GM19351 (cell line): ENCODE results near the gene AZU1.
"Not testable (repeated sequence)": the region's sequence is repeated elsewhere in the genome, so short reads cannot be mapped to it uniquely, and the experiment has no call there.

Source experiments
- ATAC-seq: cut with Tn5 transposase; IDR thresholded peaks from one replicate; pipeline ENCODE4 v1.9.1; 2021; ENCODE audit warnings: mild to moderate bottlenecking, moderate library complexity; ENCODE audit not compliant: unreplicated experiment

AZU1 gene

GRCh38 chr19:852136-853013 lies 24.7 kb downstream of the AZU1 start, which contains the start of gene ELANE:
Gene ELANE (plus strand): TSS chr19:852303. CDS start chr19:852329, 26 bp downstream.
- ATAC-seq, result no peak

DNA sequence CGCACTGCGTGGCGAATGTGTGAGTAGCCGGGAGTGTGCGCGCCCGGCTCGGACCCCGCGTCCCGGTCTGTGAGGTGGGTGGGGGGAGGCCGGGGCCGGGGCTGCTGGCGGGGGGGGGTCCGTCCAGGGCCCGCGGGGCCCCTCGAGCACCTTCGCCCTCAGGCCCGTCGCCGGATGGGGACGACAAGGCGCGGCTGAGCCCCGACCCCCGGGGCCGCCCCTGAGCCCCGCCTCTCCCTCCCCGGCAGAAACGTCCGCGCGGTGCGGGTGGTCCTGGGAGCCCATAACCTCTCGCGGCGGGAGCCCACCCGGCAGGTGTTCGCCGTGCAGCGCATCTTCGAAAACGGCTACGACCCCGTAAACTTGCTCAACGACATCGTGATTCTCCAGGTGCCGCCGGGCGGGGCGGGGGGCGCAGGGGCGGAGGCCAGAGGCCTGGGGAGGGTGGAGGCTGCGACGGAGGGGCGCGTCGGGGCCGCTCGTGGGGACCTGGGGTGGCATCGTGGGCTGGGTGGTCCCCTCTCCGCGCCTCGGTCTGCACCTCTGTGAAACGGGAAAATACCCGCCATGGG lies 25.5 kb downstream of the AZU1 start:
- no peak for ATAC-seq

- not testable (repeated sequence) for ATAC-seq
Measured at GRCh38 chr19:853614-854220, 26.1 kb downstream of the AZU1 start.

DNA sequence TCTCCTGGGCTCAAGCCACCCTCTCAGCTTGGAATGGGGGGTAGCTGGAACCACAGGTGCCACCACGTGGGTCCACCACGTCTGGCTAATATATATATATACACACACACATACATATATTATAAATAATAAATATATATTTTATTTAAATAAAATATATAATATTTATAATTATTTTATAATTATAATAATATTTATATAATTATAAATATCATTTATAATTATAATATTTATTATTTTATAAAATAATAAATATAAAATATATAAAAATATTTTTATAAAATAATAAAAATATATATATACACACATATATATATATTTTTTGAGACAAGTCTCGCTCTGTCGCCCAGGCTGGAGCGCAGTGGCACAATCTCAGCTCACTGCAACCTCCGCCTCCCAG lies 26.9 kb downstream of the AZU1 start:
- ATAC-seq, result no peak

GRCh38 chr19:855142-855541 lies 27.5 kb downstream of the AZU1 start:
- no peak for ATAC-seq

DNA sequence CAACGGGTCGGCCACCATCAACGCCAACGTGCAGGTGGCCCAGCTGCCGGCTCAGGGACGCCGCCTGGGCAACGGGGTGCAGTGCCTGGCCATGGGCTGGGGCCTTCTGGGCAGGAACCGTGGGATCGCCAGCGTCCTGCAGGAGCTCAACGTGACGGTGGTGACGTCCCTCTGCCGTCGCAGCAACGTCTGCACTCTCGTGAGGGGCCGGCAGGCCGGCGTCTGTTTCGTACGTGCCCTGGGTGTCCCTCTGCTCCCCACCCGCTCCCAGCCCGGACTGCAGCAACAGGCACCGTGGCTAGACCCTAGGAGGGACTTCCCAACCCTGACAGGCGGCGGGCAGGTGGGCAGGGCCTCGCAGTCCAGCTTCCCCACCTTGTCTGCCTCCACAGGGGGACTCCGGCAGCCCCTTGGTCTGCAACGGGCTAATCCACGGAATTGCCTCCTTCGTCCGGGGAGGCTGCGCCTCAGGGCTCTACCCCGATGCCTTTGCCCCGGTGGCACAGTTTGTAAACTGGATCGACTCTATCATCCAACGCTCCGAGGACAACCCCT lies 28.0 kb downstream of the AZU1 start:
- no peak for ATAC-seq

- ATAC-seq, result no peak
Measured at GRCh38 chr19:858284-858683, 30.6 kb downstream of the AZU1 start.

DNA sequence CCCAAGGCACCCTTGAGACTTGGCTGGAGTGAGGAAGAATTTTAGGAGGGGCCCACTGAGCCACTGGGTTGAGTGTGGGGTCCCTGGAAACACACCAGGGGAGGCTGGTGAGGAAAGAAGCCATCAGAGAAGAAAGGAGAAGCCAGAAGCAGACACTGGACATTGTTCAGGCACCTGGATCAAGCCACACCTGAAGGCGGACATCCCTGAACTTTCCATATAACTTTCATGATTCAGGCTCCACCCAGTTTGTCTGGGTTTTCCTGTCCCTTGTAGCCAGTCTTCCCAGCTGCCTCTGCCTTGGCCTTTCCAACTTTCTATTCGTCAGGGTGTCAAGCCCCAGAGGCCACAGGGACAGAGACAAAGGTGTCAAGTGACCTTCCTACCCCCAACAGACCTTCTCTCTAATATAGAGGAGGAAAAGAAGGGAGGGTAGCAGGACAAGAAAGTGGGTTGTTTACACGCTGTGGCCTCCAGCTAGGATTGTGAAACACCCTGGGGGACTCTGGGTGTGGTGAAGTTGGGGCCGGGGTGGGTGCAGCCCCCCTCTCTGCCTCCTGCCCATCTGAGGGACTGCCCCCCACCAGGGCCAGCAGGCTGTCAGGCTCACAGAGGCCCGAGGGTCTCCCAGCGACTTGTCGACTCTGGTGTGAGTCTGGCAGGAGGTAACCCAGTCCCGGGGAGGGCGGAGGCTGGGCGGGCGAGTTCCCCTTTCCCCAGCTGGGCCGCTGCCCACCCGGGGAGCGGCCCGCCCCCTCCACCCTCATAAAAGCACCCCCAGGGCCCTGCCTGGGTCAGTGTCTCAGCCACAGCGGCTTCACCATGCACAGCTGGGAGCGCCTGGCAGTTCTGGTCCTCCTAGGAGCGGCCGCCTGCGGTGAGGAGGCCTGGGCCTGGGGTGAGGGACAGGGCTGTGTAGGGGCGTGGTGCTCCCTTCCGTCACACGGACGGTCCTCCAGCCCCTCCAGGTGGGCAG lies 31.5 kb downstream of the AZU1 start, which contains the start of gene CFD:
Gene CFD (plus strand): TSS at position 797 of the 976 bp plus-strand sequence. CDS start 26 bp downstream, at position 823.
- no peak for ATAC-seq

GRCh38 chr19:861141-861755 lies 33.6 kb downstream of the AZU1 start:
- ATAC-seq, result no peak

- ATAC-seq, result no peak
Measured at GRCh38 chr19:861756-862580, 34.3 kb downstream of the AZU1 start.

DNA sequence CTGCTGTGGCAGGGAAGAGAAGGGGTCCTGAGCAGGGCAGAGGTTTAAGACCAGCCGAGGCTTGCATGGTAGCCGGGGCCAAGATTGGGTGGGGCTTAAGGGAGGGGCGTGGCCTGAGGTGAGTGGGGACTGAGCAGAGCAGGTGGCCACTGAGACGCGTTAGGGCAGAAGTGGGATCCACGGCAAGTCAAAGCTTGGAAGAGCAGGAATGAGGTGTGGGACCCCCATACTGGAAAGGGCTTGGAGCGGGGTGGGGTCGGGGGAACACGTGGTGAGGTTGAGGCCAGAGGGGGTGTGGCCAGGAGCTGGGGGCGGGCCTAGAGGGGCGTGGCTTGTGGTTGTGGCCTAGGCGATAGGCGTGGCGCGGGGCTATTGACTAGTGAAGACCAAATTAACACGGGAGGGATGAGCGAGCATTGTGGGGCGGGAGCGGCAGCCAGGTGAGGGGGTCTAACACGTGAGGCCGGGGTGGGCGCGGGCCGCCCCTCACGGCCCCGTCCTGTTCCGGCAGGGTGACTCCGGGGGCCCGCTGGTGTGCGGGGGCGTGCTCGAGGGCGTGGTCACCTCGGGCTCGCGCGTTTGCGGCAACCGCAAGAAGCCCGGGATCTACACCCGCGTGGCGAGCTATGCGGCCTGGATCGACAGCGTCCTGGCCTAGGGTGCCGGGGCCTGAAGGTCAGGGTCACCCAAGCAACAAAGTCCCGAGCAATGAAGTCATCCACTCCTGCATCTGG lies 35.1 kb downstream of the AZU1 start:
- no peak for ATAC-seq

- ATAC-seq, result no peak
Measured at GRCh38 chr19:863315-863620, 35.6 kb downstream of the AZU1 start.

DNA sequence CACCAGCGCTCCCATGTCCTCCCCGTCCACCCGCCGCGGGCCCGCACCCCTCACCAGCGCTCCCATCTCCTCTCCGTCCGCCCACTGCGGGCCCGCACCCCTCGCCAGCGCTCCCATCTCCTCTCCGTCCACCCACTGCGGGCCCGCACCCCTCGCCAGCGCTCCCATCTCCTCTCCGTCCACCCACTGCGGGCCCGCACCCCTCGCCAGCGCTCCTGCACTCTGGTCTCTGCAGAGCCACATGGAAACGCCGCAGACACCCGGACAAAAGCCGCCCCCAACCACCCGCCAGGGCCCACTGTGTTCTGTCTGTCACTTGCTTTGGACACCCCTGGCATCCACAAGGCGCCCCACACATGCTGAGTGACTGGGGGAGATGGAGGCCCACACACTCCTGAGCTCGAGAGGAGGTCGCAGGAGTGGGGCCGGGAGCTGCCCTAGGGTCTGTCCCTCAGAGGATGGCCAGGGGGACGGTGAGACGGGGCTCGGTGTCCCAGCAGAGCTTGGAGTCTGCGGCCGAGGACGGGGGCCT lies 39.2 kb downstream of the AZU1 start:
- ATAC-seq, result no peak

DNA sequence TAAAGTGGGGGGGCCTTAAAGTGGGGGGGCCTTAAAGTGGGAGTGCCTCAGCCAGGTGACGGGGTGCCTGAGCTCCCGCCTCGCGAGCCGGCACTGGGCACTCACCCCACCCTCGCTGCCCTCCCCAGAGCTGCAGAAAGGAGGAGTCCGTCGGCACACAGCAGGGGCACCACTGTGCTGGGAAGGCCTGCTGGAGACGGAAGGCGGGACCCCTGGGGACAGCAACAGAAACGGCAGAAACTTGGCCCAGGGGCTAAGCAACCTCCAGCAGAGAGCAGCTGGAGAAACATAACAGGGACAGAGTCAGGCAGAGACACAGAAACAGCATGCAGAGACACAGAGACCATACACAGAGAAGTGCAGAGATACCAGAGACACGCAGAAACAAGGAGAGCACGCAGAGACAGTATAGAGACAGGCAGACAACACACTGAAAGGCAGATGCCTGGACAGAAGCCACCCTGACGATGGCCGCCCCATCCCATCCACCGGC lies 39.7 kb downstream of the AZU1 start:
- no peak for ATAC-seq

DNA sequence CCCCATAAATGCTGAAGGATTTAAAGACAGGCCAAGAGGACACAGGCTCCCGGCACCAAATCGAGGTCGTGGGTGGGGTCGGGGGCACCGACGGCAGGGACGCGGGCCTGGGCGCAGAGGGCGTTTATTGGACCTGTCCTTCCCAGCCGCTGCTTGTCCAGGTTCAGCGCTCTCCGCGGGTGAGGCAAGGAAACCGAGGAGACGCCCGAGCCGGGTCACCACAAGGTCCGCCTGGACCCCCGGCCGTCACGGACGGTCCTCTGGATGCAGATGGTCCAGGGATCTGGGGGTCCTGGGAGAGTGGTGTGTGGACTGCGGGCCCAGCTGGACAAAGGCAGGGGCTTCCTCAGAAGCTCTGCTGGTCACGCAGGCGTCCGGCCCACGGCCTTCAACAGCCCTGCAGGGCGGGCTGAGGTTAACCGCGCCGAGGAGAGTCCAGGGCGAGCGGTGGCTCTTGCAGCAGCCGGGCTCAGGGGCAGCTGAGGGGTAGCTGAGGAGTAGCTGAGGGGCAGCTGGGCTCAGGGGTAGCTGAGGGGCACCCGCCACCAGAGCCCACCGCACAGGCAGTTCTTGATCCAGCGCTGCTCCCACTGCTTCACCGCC lies 40.3 kb downstream of the AZU1 start:
- no peak for ATAC-seq

DNA sequence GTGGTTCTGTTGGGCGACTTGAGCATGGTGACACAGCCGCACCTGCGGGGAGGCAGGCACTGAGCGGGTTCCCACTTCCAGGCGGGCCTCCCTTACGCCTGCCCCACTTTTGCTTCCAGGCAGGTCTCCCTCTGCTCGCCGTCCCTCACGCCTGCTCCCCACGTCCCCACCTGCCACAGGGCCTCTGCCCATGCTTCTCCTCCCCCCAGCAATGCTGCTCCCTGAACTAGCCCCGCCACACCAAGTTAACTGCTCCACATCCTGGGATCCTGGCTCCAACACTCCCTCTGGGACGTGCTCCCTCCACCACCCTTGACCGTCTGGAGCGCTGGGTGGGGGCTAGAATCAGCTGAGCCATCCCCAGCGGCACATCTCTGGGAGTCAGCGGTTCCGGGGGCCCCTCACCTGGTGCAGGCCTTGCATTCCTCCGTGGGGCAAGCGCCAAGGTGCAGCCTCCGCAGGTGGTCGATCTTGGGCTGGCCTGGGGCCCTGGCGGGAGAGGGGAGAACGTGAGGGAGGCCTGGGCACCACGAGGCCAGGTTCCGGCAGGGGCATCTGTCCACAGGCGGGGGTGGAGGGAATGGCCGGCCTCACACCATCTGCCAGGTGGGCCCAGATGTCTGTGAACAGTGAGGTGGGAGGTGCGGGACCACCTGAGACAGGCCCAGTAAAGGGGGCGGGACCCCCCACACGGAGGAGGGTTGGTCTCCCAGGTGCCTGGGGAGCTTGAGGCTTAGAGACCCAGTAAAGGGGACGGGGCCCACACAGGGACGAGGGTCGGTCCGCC lies 41.0 kb downstream of the AZU1 start:
- ATAC-seq, result no peak
